Panc1 (cell line): ENCODE results near the gene SLC22A15. TPM values are rescaled to one million over a fixed set of nuclear protein-coding genes. Genes with fewer than 3 reads are reported as not detected.

Experiments
- ATAC-seq: fragments of 200-7000 bp; cut with Tn5 transposase; 2 replicates; pipeline ENCODE4 v1.9.1; 2020; ENCODE audit warnings: mild to moderate bottlenecking, moderate library complexity
- BruUV-seq: library from RNA; stranded (reverse); fragments of 400-500 nt; replicated peaks from 2 replicates; lab custom pipeline; 2021; lab: Mats Ljungman, UMichigan
- CTCF ChIA-PET: fragments of 300-600 bp; sonication (Branson Sonifier 250); formaldehyde crosslinking; loops from one replicate; lab custom pipeline; 2022; ENCODE audit warnings: antibody characterized with exemption; lab: Charles Lee
- POLR2A ChIA-PET: fragments of 300-600 bp; sonication (Branson Sonifier 250); formaldehyde crosslinking; loops from one replicate; lab custom pipeline; 2022; ENCODE audit warnings: antibody characterized with exemption; lab: Charles Lee
- DNase-seq: peaks from one replicate; pipeline ENCODE4 v3.0.0-alpha.2; 2010; ENCODE audit warnings: low read depth, low spot score
- H3K27ac ChIP-seq: 2 replicates; pipeline ENCODE4 v1.5.1; 2011; ENCODE audit warnings: mild to moderate bottlenecking, low read length, inconsistent platforms
- H3K27me3 ChIP-seq: fragments of 200-500 bp; sonication (Bioruptor generic); 2 replicates; pipeline ENCODE4 v1.6.0; 2014; ENCODE audit warnings: low read length, inconsistent platforms; ENCODE audit not compliant: control insufficient read depth, insufficient read depth
- H3K36me3 ChIP-seq: fragments of 200-500 bp; sonication (Bioruptor generic); 2 replicates; pipeline ENCODE4 v1.5.1; 2014; ENCODE audit warnings: inconsistent platforms, mild to moderate bottlenecking, low read length, moderate library complexity; ENCODE audit not compliant: control insufficient read depth, insufficient read depth
- H3K4me1 ChIP-seq: 2 replicates; pipeline ENCODE4 v1.5.1; 2011; ENCODE audit warnings: inconsistent platforms, mild to moderate bottlenecking, low read length, moderate library complexity; ENCODE audit not compliant: control insufficient read depth, insufficient read depth
- H3K4me3 ChIP-seq, 2 experiments: 2 replicates each; pipeline ENCODE4 v1.5.1; 2011 to 2012; ENCODE audit warnings: low read depth in 2 of 2, low read length in 2 of 2, mild to moderate bottlenecking in 2 of 2, inconsistent platforms in 1 of 2, moderate library complexity in 1 of 2
- H3K9me3 ChIP-seq: fragments of 200-500 bp; sonication (Bioruptor generic); 2 replicates; pipeline ENCODE4 v1.5.1; 2014; ENCODE audit warnings: low read depth, mild to moderate bottlenecking, inconsistent platforms, low read length, moderate library complexity; ENCODE audit not compliant: control insufficient read depth, insufficient read depth
- POLR2AphosphoS5 ChIP-seq: IDR thresholded peaks from 2 replicates; pipeline ENCODE4 v1.6.1; 2012; ENCODE audit warnings: mild to moderate bottlenecking, low read depth, low read length, moderate library complexity
- SIN3A ChIP-seq: IDR thresholded peaks from 2 replicates; pipeline ENCODE4 v1.6.1; 2012; ENCODE audit warnings: low read depth, mild to moderate bottlenecking, low read length, moderate library complexity, borderline replicate concordance; ENCODE audit not compliant: insufficient read depth
- TCF7L2 ChIP-seq: IDR thresholded peaks from 2 replicates; pipeline ENCODE4 v1.6.1; 2011; ENCODE audit warnings: mild to moderate bottlenecking, low read depth, low read length, inconsistent platforms
- in situ Hi-C: cut with HindIII; loops from 2 replicates; pipeline ENCODE4 v1.10.0; 2016; ENCODE audit warnings: low sequenced_read_pairs, low pct_unique_long_range_greater_than_20kb
- intact Hi-C: fragments of 100-400 bp; cut with micrococcal nuclease; formaldehyde crosslinking; loops from one replicate; pipeline ENCODE4 v1.10.0; 2022; ENCODE audit not compliant: unreplicated experiment
- total RNA-seq: library from RNA; stranded (reverse); gene quantifications from one replicate; pipeline ENCODE4 v1.2.1, GENCODE V29; 2021; ENCODE audit not compliant: unreplicated experiment
- TF ChIP-seq, protein P1 (sequence below), 2 experiments: IDR thresholded peaks; 2 replicates each; pipeline ENCODE4 v1.6.1; 2011 to 2012; ENCODE audit warnings: low read depth in 2 of 2, control low read depth in 1 of 2, low read length in 1 of 2, mild to moderate bottlenecking in 1 of 2, moderate library complexity in 1 of 2; ENCODE audit not compliant: insufficient read depth in 1 of 2
- TF ChIP-seq, protein P2 (sequence below): fragments of 450-650 bp; IDR thresholded peaks from 2 replicates; pipeline ENCODE4 v1.5.1; 2017; ENCODE audit warnings: mild to moderate bottlenecking

The SLC22A15 gene
- total RNA-seq, 1 experiment from 2014 or later: 0.21 TPM

GRCh38 chr1:115987623-115988022 lies 11.3 kb downstream of the SLC22A15 start:
- CTCF ChIA-PET: no interaction called here
- POLR2A ChIA-PET: no interaction called here
- DNase-seq: no peak
- TF ChIP-seq, protein P1, sequence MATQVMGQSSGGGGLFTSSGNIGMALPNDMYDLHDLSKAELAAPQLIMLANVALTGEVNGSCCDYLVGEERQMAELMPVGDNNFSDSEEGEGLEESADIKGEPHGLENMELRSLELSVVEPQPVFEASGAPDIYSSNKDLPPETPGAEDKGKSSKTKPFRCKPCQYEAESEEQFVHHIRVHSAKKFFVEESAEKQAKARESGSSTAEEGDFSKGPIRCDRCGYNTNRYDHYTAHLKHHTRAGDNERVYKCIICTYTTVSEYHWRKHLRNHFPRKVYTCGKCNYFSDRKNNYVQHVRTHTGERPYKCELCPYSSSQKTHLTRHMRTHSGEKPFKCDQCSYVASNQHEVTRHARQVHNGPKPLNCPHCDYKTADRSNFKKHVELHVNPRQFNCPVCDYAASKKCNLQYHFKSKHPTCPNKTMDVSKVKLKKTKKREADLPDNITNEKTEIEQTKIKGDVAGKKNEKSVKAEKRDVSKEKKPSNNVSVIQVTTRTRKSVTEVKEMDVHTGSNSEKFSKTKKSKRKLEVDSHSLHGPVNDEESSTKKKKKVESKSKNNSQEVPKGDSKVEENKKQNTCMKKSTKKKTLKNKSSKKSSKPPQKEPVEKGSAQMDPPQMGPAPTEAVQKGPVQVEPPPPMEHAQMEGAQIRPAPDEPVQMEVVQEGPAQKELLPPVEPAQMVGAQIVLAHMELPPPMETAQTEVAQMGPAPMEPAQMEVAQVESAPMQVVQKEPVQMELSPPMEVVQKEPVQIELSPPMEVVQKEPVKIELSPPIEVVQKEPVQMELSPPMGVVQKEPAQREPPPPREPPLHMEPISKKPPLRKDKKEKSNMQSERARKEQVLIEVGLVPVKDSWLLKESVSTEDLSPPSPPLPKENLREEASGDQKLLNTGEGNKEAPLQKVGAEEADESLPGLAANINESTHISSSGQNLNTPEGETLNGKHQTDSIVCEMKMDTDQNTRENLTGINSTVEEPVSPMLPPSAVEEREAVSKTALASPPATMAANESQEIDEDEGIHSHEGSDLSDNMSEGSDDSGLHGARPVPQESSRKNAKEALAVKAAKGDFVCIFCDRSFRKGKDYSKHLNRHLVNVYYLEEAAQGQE (IDR thresholded peaks at IDR 0.05; ENCODE audit: insufficient read depth in 1 of 2, low read depth in 2 of 2, low read length in 1 of 2): no peak
- no peak for TF ChIP-seq SIN3A
- TF ChIP-seq, protein P2, sequence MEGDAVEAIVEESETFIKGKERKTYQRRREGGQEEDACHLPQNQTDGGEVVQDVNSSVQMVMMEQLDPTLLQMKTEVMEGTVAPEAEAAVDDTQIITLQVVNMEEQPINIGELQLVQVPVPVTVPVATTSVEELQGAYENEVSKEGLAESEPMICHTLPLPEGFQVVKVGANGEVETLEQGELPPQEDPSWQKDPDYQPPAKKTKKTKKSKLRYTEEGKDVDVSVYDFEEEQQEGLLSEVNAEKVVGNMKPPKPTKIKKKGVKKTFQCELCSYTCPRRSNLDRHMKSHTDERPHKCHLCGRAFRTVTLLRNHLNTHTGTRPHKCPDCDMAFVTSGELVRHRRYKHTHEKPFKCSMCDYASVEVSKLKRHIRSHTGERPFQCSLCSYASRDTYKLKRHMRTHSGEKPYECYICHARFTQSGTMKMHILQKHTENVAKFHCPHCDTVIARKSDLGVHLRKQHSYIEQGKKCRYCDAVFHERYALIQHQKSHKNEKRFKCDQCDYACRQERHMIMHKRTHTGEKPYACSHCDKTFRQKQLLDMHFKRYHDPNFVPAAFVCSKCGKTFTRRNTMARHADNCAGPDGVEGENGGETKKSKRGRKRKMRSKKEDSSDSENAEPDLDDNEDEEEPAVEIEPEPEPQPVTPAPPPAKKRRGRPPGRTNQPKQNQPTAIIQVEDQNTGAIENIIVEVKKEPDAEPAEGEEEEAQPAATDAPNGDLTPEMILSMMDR: no peak
- TF ChIP-seq POLR2AphosphoS5: no peak
- TF ChIP-seq TCF7L2: no peak
- no peaks in the 10 kb centered on the region for H3K4me1 ChIP-seq
- in situ Hi-C loops (no loop called here), intact Hi-C loops (loop anchor here (10.0 kb wide), 1 partner anchor 183 kb away; no protein-coding TSS in a partner anchor)
- H3K36me3 ChIP-seq: no peaks in the 10 kb centered on the region
- no peak overlapping the region for H3K4me3 ChIP-seq
- BruUV-seq: no TSS peak
- H3K27me3 ChIP-seq: no peaks in the 10 kb centered on the region
- H3K27ac ChIP-seq: no peak overlapping the region
- no peak for ATAC-seq
- H3K9me3 ChIP-seq: no peaks in the 10 kb centered on the region

GRCh38 chr1:115988953-115989352 lies 12.6 kb downstream of the SLC22A15 start:
- H3K9me3 ChIP-seq: no peaks in the 10 kb centered on the region
- ChIA-PET POLR2A (no interaction called here), CTCF (no interaction called here)
- H3K27ac ChIP-seq: no peak overlapping the region
- no peaks in the 10 kb centered on the region for H3K36me3 ChIP-seq
- in situ Hi-C loops (no loop called here), intact Hi-C loops (loop anchor here (10.0 kb wide), 1 partner anchor 184 kb away; no protein-coding TSS in a partner anchor)
- no TSS peak for BruUV-seq
- no peaks in the 10 kb centered on the region for H3K4me1 ChIP-seq
- no peaks in the 10 kb centered on the region for H3K27me3 ChIP-seq
- DNase-seq (no peak), ATAC-seq (no peak)
- H3K4me3 ChIP-seq: no peak overlapping the region
- TF ChIP-seq SIN3A (no peak), POLR2AphosphoS5 (no peak), TCF7L2 (no peak)
- TF ChIP-seq, protein P2: no peak
- TF ChIP-seq, protein P1 (IDR thresholded peaks at IDR 0.05; ENCODE audit: insufficient read depth in 1 of 2, low read depth in 2 of 2, low read length in 1 of 2): no peak
